H1 (cell line): ENCODE measurements around the gene ZNF346. TPM values are rescaled to one million over a fixed set of nuclear protein-coding genes. Genes with fewer than 3 reads are reported as not detected.

Source experiments
- CTCF ChIA-PET: fragments of 300-600 bp; sonication (Branson Sonifier 250); formaldehyde crosslinking; loops from one replicate; lab custom pipeline; 2021; ENCODE audit not compliant: partially characterized antibody; lab: Charles Lee
- POLR2A ChIA-PET: fragments of 300-600 bp; sonication (Branson Sonifier 250); formaldehyde crosslinking; loops from one replicate; lab custom pipeline; 2021; ENCODE audit warnings: inconsistent platforms; ENCODE audit not compliant: partially characterized antibody; lab: Charles Lee
- DNase-seq, 2 experiments: peaks; one replicate each; pipeline versions ENCODE4 v3.0.0 to v3.0.0-alpha.2; 2010 to 2022; ENCODE audit warnings: low spot score in 2 of 2, low read depth in 1 of 2, mixed read lengths in 1 of 2
- FAIRE-seq: peaks from 2 replicates; lab custom pipeline; 2011; peaks lifted over from hg19 to GRCh38; lab: Jason Lieb, UNC
- H2AFZ ChIP-seq: 2 replicates; pipeline ENCODE4 v1.8.1; 2012; ENCODE audit warnings: low read length, inconsistent platforms
- H2AK5ac ChIP-seq: 2 replicates; pipeline ENCODE4 v1.6.1; 2013; ENCODE audit warnings: low read depth, low read length
- H2BK120ac ChIP-seq: replicated peaks from 2 replicates; pipeline ENCODE3; 2013; ENCODE audit warnings: low read depth, low read length, inconsistent platforms
- H2BK12ac ChIP-seq: 2 replicates; pipeline ENCODE4 v1.6.1; 2013; ENCODE audit warnings: low read depth, low read length
- H2BK15ac ChIP-seq: 2 replicates; pipeline ENCODE4 v1.6.1; 2013; ENCODE audit warnings: low read length
- H2BK20ac ChIP-seq: 2 replicates; pipeline ENCODE4 v1.6.1; 2013; ENCODE audit warnings: low read length
- H2BK5ac ChIP-seq: 2 replicates; pipeline ENCODE4 v1.6.1; 2013; ENCODE audit warnings: low read depth, low read length
- H3K14ac ChIP-seq: 2 replicates; pipeline ENCODE4 v1.6.1; 2013; ENCODE audit warnings: inconsistent platforms; ENCODE audit not compliant: insufficient read length
- H3K18ac ChIP-seq: 2 replicates; pipeline ENCODE4 v1.6.1; 2013; ENCODE audit warnings: low read length; ENCODE audit errors: extremely low read depth
- H3K23ac ChIP-seq: 2 replicates; pipeline ENCODE4 v1.6.1; 2013; ENCODE audit warnings: inconsistent platforms; ENCODE audit not compliant: insufficient read length
- H3K23me2 ChIP-seq: 2 replicates; pipeline ENCODE4 v1.6.1; 2013; ENCODE audit warnings: low read depth, low read length
- H3K27ac ChIP-seq: 2 replicates; pipeline ENCODE4 v1.6.1; 2011; ENCODE audit warnings: low read depth, low read length, inconsistent platforms
- H3K27me3 ChIP-seq, 4 experiments: replicated peaks in 1 of 4; 1 replicate in 1 of 4; 2 replicates in 3 of 4; pipeline versions ENCODE4 v1.6.1 to v1.8.1; 2011 to 2013; ENCODE audit warnings: low read length in 3 of 4, mild to moderate bottlenecking in 3 of 4, inconsistent platforms in 2 of 4, mixed read lengths in 2 of 4, moderate library complexity in 1 of 4; ENCODE audit not compliant: control insufficient read depth in 3 of 4, insufficient read depth in 3 of 4; ENCODE audit errors: extremely low read depth in 1 of 4
- H3K36me3 ChIP-seq, 4 experiments: 2 replicates each; pipeline versions ENCODE4 v1.6.1 to v1.8.1; 2011 to 2013; ENCODE audit warnings: mild to moderate bottlenecking in 4 of 4, low read length in 3 of 4, moderate library complexity in 2 of 4, control low read depth in 1 of 4, inconsistent platforms in 1 of 4; ENCODE audit not compliant: insufficient read depth in 4 of 4, control insufficient read depth in 2 of 4
- H3K4ac ChIP-seq: replicated peaks from 2 replicates; pipeline ENCODE3; 2013; ENCODE audit warnings: low read length, low read depth, mixed read lengths, inconsistent platforms; ENCODE audit not compliant: insufficient read length
- H3K4me1 ChIP-seq, 4 experiments: replicated peaks in 1 of 4; 1 replicate in 1 of 4; 2 replicates in 3 of 4; pipeline versions ENCODE4 v1.6.1 to v1.8.1; 2011 to 2013; ENCODE audit warnings: low read length in 3 of 4, inconsistent platforms in 2 of 4, mixed read lengths in 1 of 4; ENCODE audit not compliant: insufficient read depth in 4 of 4, control insufficient read depth in 3 of 4
- H3K4me2 ChIP-seq, 2 experiments: 2 replicates each; pipeline versions ENCODE4 v1.6.1 to v1.8.1; 2011 to 2013; ENCODE audit warnings: low read depth in 2 of 2, low read length in 2 of 2, control low read depth in 1 of 2, inconsistent platforms in 1 of 2, mild to moderate bottlenecking in 1 of 2; ENCODE audit not compliant: insufficient read depth in 1 of 2
- H3K4me3 ChIP-seq, 4 experiments: fragments of 200-600, 300-600 bp in 1 of 4; sonication (generic), shearing (Covaris generic), sonication (Bioruptor Twin) in 1 of 4; 2 replicates each; pipeline versions ENCODE4 v1.5.1 to v1.8.1; 2011 to 2016; ENCODE audit warnings: low read length in 4 of 4, low read depth in 3 of 4, control low read depth in 2 of 4, inconsistent platforms in 2 of 4, mild to moderate bottlenecking in 2 of 4, mixed read lengths in 1 of 4, moderate library complexity in 1 of 4; ENCODE audit not compliant: insufficient read depth in 2 of 4; ENCODE audit errors: extremely low read depth in 1 of 4
- H3K56ac ChIP-seq: replicated peaks from 2 replicates; pipeline ENCODE3; 2013; ENCODE audit warnings: low read depth, mild to moderate bottlenecking, mixed read lengths, low read length, inconsistent platforms; ENCODE audit not compliant: insufficient read length
- H3K79me1 ChIP-seq: 2 replicates; pipeline ENCODE4 v1.6.1; 2013; ENCODE audit warnings: low read depth, low read length, control low read depth
- H3K79me2 ChIP-seq, 2 experiments: 2 replicates each; pipeline versions ENCODE4 v1.6.1 to v1.8.1; 2012 to 2013; ENCODE audit warnings: low read length in 2 of 2, mild to moderate bottlenecking in 2 of 2, inconsistent platforms in 1 of 2; ENCODE audit not compliant: insufficient read depth in 2 of 2, control insufficient read depth in 1 of 2
- H3K9ac ChIP-seq, 4 experiments: replicated peaks in 1 of 4; 1 replicate in 1 of 4; 2 replicates in 3 of 4; pipeline versions ENCODE4 v1.6.1 to v1.8.1; 2011 to 2013; ENCODE audit warnings: low read depth in 3 of 4, low read length in 3 of 4, control low read depth in 2 of 4, mild to moderate bottlenecking in 2 of 4, moderate library complexity in 2 of 4, inconsistent platforms in 1 of 4; ENCODE audit errors: extremely low read depth in 1 of 4
- H3K9me3 ChIP-seq, 2 experiments: 2 replicates each; pipeline versions ENCODE4 v1.6.1 to v1.8.1; 2012 to 2013; ENCODE audit warnings: mild to moderate bottlenecking in 2 of 2, moderate library complexity in 2 of 2, control low read depth in 1 of 2, inconsistent platforms in 1 of 2, low read depth in 1 of 2, low read length in 1 of 2, mixed read lengths in 1 of 2; ENCODE audit not compliant: insufficient read depth in 2 of 2
- H4K20me1 ChIP-seq, 2 experiments: replicated peaks in 1 of 2; 2 replicates each; pipeline versions ENCODE3 to v1.8.1; 2011 to 2013; ENCODE audit warnings: inconsistent platforms in 2 of 2, low read length in 2 of 2, mild to moderate bottlenecking in 1 of 2; ENCODE audit not compliant: insufficient read depth in 2 of 2, control insufficient read depth in 1 of 2
- H4K5ac ChIP-seq: 2 replicates; pipeline ENCODE4 v1.6.1; 2013; ENCODE audit warnings: low read length, low read depth, mixed read lengths, inconsistent platforms; ENCODE audit not compliant: insufficient read length
- H4K8ac ChIP-seq: 2 replicates; pipeline ENCODE4 v1.8.0; 2013; ENCODE audit warnings: mild to moderate bottlenecking, moderate library complexity, low read length, inconsistent platforms; ENCODE audit not compliant: insufficient read depth; ENCODE audit errors: extremely low read depth
- H4K91ac ChIP-seq: replicated peaks from 2 replicates; pipeline ENCODE3; 2013; ENCODE audit warnings: low read length, mixed read lengths, inconsistent platforms; ENCODE audit not compliant: insufficient read length
- ATF3 ChIP-seq: IDR thresholded peaks from 2 replicates; pipeline ENCODE4 v1.6.1; 2011; ENCODE audit warnings: low read depth, mild to moderate bottlenecking, low read length; ENCODE audit not compliant: insufficient read depth
- CTBP2 ChIP-seq: IDR thresholded peaks from 2 replicates; pipeline ENCODE4 v1.7.0; 2011; ENCODE audit warnings: borderline replicate concordance, mild to moderate bottlenecking, moderate library complexity, mixed read lengths, low read length; ENCODE audit not compliant: insufficient read depth, insufficient read length
- EZH2 ChIP-seq: fragments of 200-600 bp; sonication (generic); IDR thresholded peaks from 2 replicates; pipeline ENCODE4 v1.7.1; 2012; ENCODE audit warnings: low read depth, mild to moderate bottlenecking, moderate library complexity, low read length, inconsistent platforms; ENCODE audit not compliant: severe bottlenecking
- GABPA ChIP-seq: IDR thresholded peaks from 2 replicates; pipeline ENCODE4 v1.6.1; 2011; ENCODE audit warnings: mild to moderate bottlenecking, low read length, moderate library complexity, borderline replicate concordance; ENCODE audit not compliant: insufficient read depth
- HDAC6 ChIP-seq: IDR thresholded peaks from one replicate; pipeline ENCODE4 v1.7.1; 2012; ENCODE audit warnings: low read depth, mild to moderate bottlenecking, inconsistent platforms, low read length, moderate library complexity
- KDM4A ChIP-seq: IDR thresholded peaks from one replicate; pipeline ENCODE4 v1.7.1; 2012; ENCODE audit warnings: low read depth, mild to moderate bottlenecking, moderate library complexity, low read length, inconsistent platforms; ENCODE audit not compliant: severe bottlenecking
- RFX5 ChIP-seq: IDR thresholded peaks from 2 replicates; pipeline ENCODE4 v1.6.1; 2011; ENCODE audit warnings: low read depth, low read length, improper control_type of control experiment, borderline replicate concordance
- SAP30 ChIP-seq: fragments of 300-600 bp; sonication (generic); IDR thresholded peaks from 2 replicates; pipeline ENCODE4 v1.7.1; 2012; ENCODE audit warnings: low read length, moderate library complexity, mild to moderate bottlenecking, inconsistent platforms; ENCODE audit not compliant: insufficient read depth, insufficient replicate concordance
- SIX5 ChIP-seq: IDR thresholded peaks from 2 replicates; pipeline ENCODE4 v1.6.1; 2011; ENCODE audit warnings: mild to moderate bottlenecking, low read depth, low read length
- SP2 ChIP-seq: IDR thresholded peaks from 2 replicates; pipeline ENCODE4 v1.6.1; 2012; ENCODE audit warnings: mild to moderate bottlenecking, low read length, inconsistent platforms
- TAF7 ChIP-seq: optimal IDR thresholded peaks from 2 replicates; pipeline ENCODE3; 2011; ENCODE audit warnings: low read depth, mild to moderate bottlenecking, inconsistent platforms, low read length, moderate library complexity, borderline replicate concordance
- TBP ChIP-seq: IDR thresholded peaks from 2 replicates; pipeline ENCODE4 v1.6.1; 2011; ENCODE audit warnings: low read depth, low read length, improper control_type of control experiment
- TEAD4 ChIP-seq: IDR thresholded peaks from 2 replicates; pipeline ENCODE4 v1.6.1; 2012; ENCODE audit warnings: low read depth, low read length, inconsistent platforms, mixed read lengths
- WGBS, 2 experiments: shearing (Covaris generic) in 1 of 2; methylation state at CpG; one replicate each; pipeline versions ENCODE4 v1.1.6 to v1.1.7; 2013 to 2015; ENCODE audit warnings: low lambda C conversion rate in 2 of 2, mixed read lengths in 2 of 2, inconsistent platforms in 1 of 2, low coverage in 1 of 2, missing lambda C conversion rate in 1 of 2; ENCODE audit not compliant: insufficient replicate concordance in 2 of 2, insufficient coverage in 1 of 2, insufficient read length in 1 of 2; ENCODE audit errors: extremely low coverage in 1 of 2, missing lambda C conversion rate in 1 of 2; 5-methylcytosine and 5-hydroxymethylcytosine counted together
- polyA plus RNA-seq, 7 experiments: library from polyadenylated mRNA; depleted of rRNA in 3 of 7; stranded (reverse) in 5 of 7; unstranded in 2 of 7; fragments of >200 nt in 5 of 7; fragments of 200-250 nt in 2 of 7; gene quantifications; 1 replicate in 5 of 7; 2 replicates in 1 of 7; 4 replicates in 1 of 7; pipeline versions ENCODE4 v1.2.1 to v1.2.3, GENCODE V29; 2011 to 2013; ENCODE audit warnings: missing spikeins in 2 of 7, mixed read lengths in 2 of 7
- total RNA-seq: library from RNA; stranded (reverse); fragmentation: NEBNext Ultra II Directional; extraction: Animal tissue kit (Norgen Biotek cat#: 25700); gene quantifications from 2 replicates; pipeline ENCODE4 v1.2.1, GENCODE V29; 2021

ZNF346 gene
- total and polyA plus RNA-seq, 2 of the 8 experiments (the other 6 are each of a cell fraction or from before 2014, with no cell fraction given) = 19.9 to 20.8 TPM

GRCh38 chr5:177029498-177029897 lies 7.0 kb downstream of the ZNF346 start:
- H3K79me2 ChIP-seq = peaks cover 0 to 35% of the 10 kb centered on the region in 2 experiments; a peak in 2 of 4 replicates
- no peak overlapping the region for H2BK15ac ChIP-seq
- no peaks in the 10 kb centered on the region for H3K23me2 ChIP-seq
- no peak overlapping the region for H4K8ac ChIP-seq
- H3K23ac ChIP-seq = no peak overlapping the region
- H3K79me1 ChIP-seq = peaks cover 10% of the 10 kb centered on the region; the same call in 1 of the 2 replicates
- H3K18ac ChIP-seq = no peak overlapping the region
- peaks cover 0 to 9% (median 1%) of the 10 kb centered on the region in 4 experiments; a peak in 3 of 8 replicates for H3K36me3 ChIP-seq
- no peaks in the 10 kb centered on the region for H3K27me3 ChIP-seq
- no peaks in the 10 kb centered on the region for H3K9me3 ChIP-seq
- no peak overlapping the region for H3K14ac ChIP-seq
- no peaks in the 10 kb centered on the region; a peak in 1 of 7 replicates for H3K4me1 ChIP-seq
- DNase-seq = no peak
- H2BK120ac ChIP-seq = no peak overlapping the region
- no peak overlapping the region for H2BK5ac ChIP-seq
- peaks cover 0 to 1% of the 10 kb centered on the region in 2 experiments for H4K20me1 ChIP-seq
- no peak overlapping the region for H3K56ac ChIP-seq
- H2BK20ac ChIP-seq = no peak overlapping the region
- no peak overlapping the region for H2BK12ac ChIP-seq
- no peak overlapping the region for H4K5ac ChIP-seq
- FAIRE-seq = no peak
- no peak overlapping the region for H2AFZ ChIP-seq
- H3K27ac ChIP-seq = no peak overlapping the region
- CTCF ChIA-PET = interaction anchor here (1.8 kb wide), 1 partner anchor 43 kb away, joined by 5 read pairs; no protein-coding TSS in a partner anchor
- no peak overlapping the region for H3K4me2 ChIP-seq
- no peak overlapping the region for H2AK5ac ChIP-seq
- H4K91ac ChIP-seq = no peak overlapping the region
- no peak overlapping the region for H3K4ac ChIP-seq
- WGBS, 2 experiments = 88% methylated on average over 6 of the region's 6 CpGs; no CpG with 5 or more reads in 1 of the 2 experiments
- no peak overlapping the region for H3K4me3 ChIP-seq
- POLR2A ChIA-PET = no interaction called here
- no peak overlapping the region for H3K9ac ChIP-seq
- TF ChIP-seq RFX5 (no peak), HDAC6 (no peak), TBP (no peak), KDM4A (no peak), EZH2 (no peak), TAF7 (no peak), CTBP2 (no peak), GABPA (no peak), SAP30 (no peak), TEAD4 (no peak), SIX5 (no peak), ATF3 (no peak), SP2 (no peak)
